Measurements from ENCODE around the gene RNF115. TPM values are rescaled to one million over a fixed set of nuclear protein-coding genes. Genes with fewer than 3 reads are reported as not detected.

The RNF115 gene
- total RNA-seq, 8 experiments from 2014 or later: 7.2 to 18.7 (median 16.3) TPM

GRCh38 chr1:145711213-145711651, 112.7 kb downstream of the RNF115 start:
- H3K4me3 ChIP-seq: no peak overlapping the region
- no peak overlapping the region for H3K27ac ChIP-seq
- peak in 2 of 8 experiments; percentile 46 to 76 for ATAC-seq (replicated peaks in 6 of 8)
- in situ Hi-C loops (cut with MboI; ENCODE audit: low pct_unique_long_range_greater_than_20kb in 2 of 9, low sequenced_read_pairs in 9 of 9, unreplicated experiment in 9 of 9): no loop called here
- H3K4me1 ChIP-seq (replicated peaks in 1 of 2): no peaks in the 10 kb centered on the region
- WGBS, 10 experiments: 50 to 80% (median 59%) methylated on average over 1 to 3 of the region's 3 CpGs; no CpG with 5 or more reads in 3 of the 10 experiments

- Histone ChIP-seq H3K4me3 (no peak overlapping the region), H3K4me1 (replicated peaks in 1 of 2) (no peaks in the 10 kb centered on the region), H3K27ac (no peak overlapping the region)
- ATAC-seq (replicated peaks in 6 of 8): no peak
- 57 to 90% (median 73%) methylated on average over 2 to 4 of the region's 4 CpGs for WGBS, 10 experiments
- in situ Hi-C loops (cut with MboI; ENCODE audit: low pct_unique_long_range_greater_than_20kb in 2 of 9, low sequenced_read_pairs in 9 of 9, unreplicated experiment in 9 of 9): no loop called here
Observed at GRCh38 chr1:145710291-145711027, 113.4 kb downstream of the RNF115 start.

GRCh38 chr1:145708063-145708462, 115.8 kb downstream of the RNF115 start:
- Histone ChIP-seq H3K4me3 (no peak overlapping the region), H3K27ac (no peak overlapping the region), H3K4me1 (replicated peaks in 1 of 2) (no peaks in the 10 kb centered on the region)
- WGBS, 10 experiments: 8 to 83% (median 55%) methylated on average over 2 to 5 of the region's 7 CpGs; no CpG with 5 or more reads in 4 of the 10 experiments
- peak in 5 of 8 experiments; percentile 20 to 49 (median 25) for ATAC-seq (replicated peaks in 6 of 8)
- in situ Hi-C loops (cut with MboI; ENCODE audit: low pct_unique_long_range_greater_than_20kb in 2 of 9, low sequenced_read_pairs in 9 of 9, unreplicated experiment in 9 of 9): no loop called here

- no peaks in the 10 kb centered on the region for H3K4me1 ChIP-seq (replicated peaks in 1 of 2)
- in situ Hi-C loops (cut with MboI; ENCODE audit: low pct_unique_long_range_greater_than_20kb in 2 of 9, low sequenced_read_pairs in 9 of 9, unreplicated experiment in 9 of 9): no loop called here
- ATAC-seq (replicated peaks in 6 of 8): no peak
- H3K27ac ChIP-seq: no peak within 1 kb of the TSS
- no peak within 1 kb of the TSS for H3K4me3 ChIP-seq
- WGBS, 10 experiments: 50 to 85% (median 66%) methylated on average over 1 to 8 of the region's 9 CpGs; no CpG with 5 or more reads in 2 of the 10 experiments
Observed at GRCh38 chr1:145707183-145707867, 116.6 kb downstream of the RNF115 start, which contains the start of gene PDZK1. Gene PDZK1 (minus strand): TSS chr1:145707368. CDS start chr1:145688021, 19,347 bp downstream.

GRCh38 chr1:145706086-145706664, 117.7 kb downstream of the RNF115 start:
- Histone ChIP-seq H3K4me3 (no peak overlapping the region), H3K27ac (no peak overlapping the region), H3K4me1 (replicated peaks in 1 of 2) (no peaks in the 10 kb centered on the region)
- in situ Hi-C loops (cut with MboI; ENCODE audit: low pct_unique_long_range_greater_than_20kb in 2 of 9, low sequenced_read_pairs in 9 of 9, unreplicated experiment in 9 of 9): no loop called here
- 24 to 100% (median 79%) methylated on average over 1 to 2 of the region's 2 CpGs; no CpG with 5 or more reads in 4 of the 10 experiments for WGBS, 10 experiments
- peak in 3 of 8 experiments; percentile 71 to 94 (median 93) for ATAC-seq (replicated peaks in 6 of 8)

- no peak for ATAC-seq (replicated peaks in 6 of 8)
- in situ Hi-C loops (cut with MboI; ENCODE audit: low pct_unique_long_range_greater_than_20kb in 2 of 9, low sequenced_read_pairs in 9 of 9, unreplicated experiment in 9 of 9): no loop called here
- Histone ChIP-seq H3K4me1 (replicated peaks in 1 of 2) (no peaks in the 10 kb centered on the region), H3K4me3 (no peak overlapping the region), H3K27ac (no peak overlapping the region)
- 62 to 100% (median 79%) methylated on average over 1 to 7 of the region's 7 CpGs for WGBS, 10 experiments
Observed at GRCh38 chr1:145705622-145706021, 118.3 kb downstream of the RNF115 start.

- in situ Hi-C loops (cut with MboI; ENCODE audit: low pct_unique_long_range_greater_than_20kb in 2 of 9, low sequenced_read_pairs in 9 of 9, unreplicated experiment in 9 of 9): no loop called here
- Histone ChIP-seq H3K4me3 (no peak overlapping the region), H3K4me1 (replicated peaks in 1 of 2) (no peaks in the 10 kb centered on the region), H3K27ac (no peak overlapping the region)
- ATAC-seq (replicated peaks in 6 of 8): no peak
- 69 to 100% (median 79%) methylated on average over 1 to 7 of the region's 7 CpGs; no CpG with 5 or more reads in 2 of the 10 experiments for WGBS, 10 experiments
Observed at GRCh38 chr1:145702826-145703225, 121.1 kb downstream of the RNF115 start.

- no peak overlapping the region for H3K27ac ChIP-seq
- in situ Hi-C loops (cut with MboI; ENCODE audit: low pct_unique_long_range_greater_than_20kb in 2 of 9, low sequenced_read_pairs in 9 of 9, unreplicated experiment in 9 of 9): no loop called here
- H3K4me1 ChIP-seq (replicated peaks in 1 of 2): no peaks in the 10 kb centered on the region
- no peak overlapping the region for H3K4me3 ChIP-seq
- no peak for ATAC-seq (replicated peaks in 6 of 8)
- WGBS, 10 experiments: 58 to 100% (median 67%) methylated on average over 1 to 2 of the region's 2 CpGs; no CpG with 5 or more reads in 2 of the 10 experiments
Observed at GRCh38 chr1:145702052-145702451, 121.8 kb downstream of the RNF115 start.

- Histone ChIP-seq H3K27ac (no peak overlapping the region), H3K4me1 (replicated peaks in 1 of 2) (no peaks in the 10 kb centered on the region), H3K4me3 (no peak overlapping the region)
- 43 to 100% (median 74%) methylated on average over 1 to 2 of the region's 2 CpGs; no CpG with 5 or more reads in 2 of the 10 experiments for whole genome bisulfite sequencing, 10 experiments
- no peak for ATAC-seq (replicated peaks in 6 of 8)
- in situ Hi-C loops (cut with MboI; ENCODE audit: low pct_unique_long_range_greater_than_20kb in 2 of 9, low sequenced_read_pairs in 9 of 9, unreplicated experiment in 9 of 9): no loop called here
Observed at GRCh38 chr1:145701306-145701862, 122.5 kb downstream of the RNF115 start.

- ATAC-seq (replicated peaks in 6 of 8): no peak
- 60 to 100% (median 90%) methylated on average over 1 to 3 of the region's 3 CpGs; no CpG with 5 or more reads in 5 of the 10 experiments for WGBS, 10 experiments
- Histone ChIP-seq H3K27ac (no peak overlapping the region), H3K4me1 (replicated peaks in 1 of 2) (no peaks in the 10 kb centered on the region), H3K4me3 (no peak overlapping the region)
- in situ Hi-C loops (cut with MboI; ENCODE audit: low pct_unique_long_range_greater_than_20kb in 2 of 9, low sequenced_read_pairs in 9 of 9, unreplicated experiment in 9 of 9): no loop called here
Observed at GRCh38 chr1:145696630-145696960, 127.3 kb downstream of the RNF115 start.

- no peak for ATAC-seq (replicated peaks in 6 of 8)
- Histone ChIP-seq H3K4me1 (replicated peaks in 1 of 2) (no peaks in the 10 kb centered on the region), H3K27ac (no peak overlapping the region), H3K4me3 (no peak overlapping the region)
- 46 to 93% (median 72%) methylated on average over 2 to 5 of the region's 5 CpGs; no CpG with 5 or more reads in 3 of the 10 experiments for WGBS, 10 experiments
- in situ Hi-C loops (cut with MboI; ENCODE audit: low pct_unique_long_range_greater_than_20kb in 2 of 9, low sequenced_read_pairs in 9 of 9, unreplicated experiment in 9 of 9): no loop called here
Observed at GRCh38 chr1:145695821-145696629, 127.9 kb downstream of the RNF115 start.

GRCh38 chr1:145692785-145693443, 131.0 kb downstream of the RNF115 start:
- Histone ChIP-seq H3K27ac (no peak overlapping the region), H3K4me1 (replicated peaks in 1 of 2) (no peaks in the 10 kb centered on the region), H3K4me3 (no peak overlapping the region)
- WGBS, 10 experiments: 53 to 100% (median 92%) methylated on average over 5 to 11 of the region's 11 CpGs
- no peak for ATAC-seq (replicated peaks in 6 of 8)
- in situ Hi-C loops (cut with MboI; ENCODE audit: low pct_unique_long_range_greater_than_20kb in 2 of 9, low sequenced_read_pairs in 9 of 9, unreplicated experiment in 9 of 9): no loop called here
